Fibroblast of skin of abdomen (primary cell): ENCODE results near the gene OVCH2.

ENCODE experiments used
- DNase-seq: peaks from one replicate; pipeline ENCODE4 v3.0.0-alpha.2; 2013

Gene OVCH2

GRCh38 chr11:7639643-7640025, 66.6 kb downstream of the OVCH2 start:
- DNase-seq: no peak
